OCI-LY1 (cell line): ENCODE data around the gene SLTM.

Experiments used
- H2AFZ ChIP-seq: fragments of 200-600 bp; sonication (generic), shearing (Covaris generic); 2 replicates; pipeline ENCODE4 v1.6.0; 2014; ENCODE audit warnings: antibody characterized with exemption, mild to moderate bottlenecking, low read length
- H3F3A ChIP-seq: fragments of 200-600 bp; sonication (generic), shearing (Covaris generic); 2 replicates; pipeline ENCODE4 v1.6.0; 2014; ENCODE audit warnings: mild to moderate bottlenecking, antibody characterized with exemption, low read length, moderate library complexity; ENCODE audit not compliant: insufficient read depth
- H3K27ac ChIP-seq: fragments of 200-600 bp; sonication (generic); 2 replicates; pipeline ENCODE4 v1.5.1; 2014; ENCODE audit warnings: low read length, mixed run types, mild to moderate bottlenecking, low read depth; ENCODE audit not compliant: poor library complexity, severe bottlenecking
- H3K27me3 ChIP-seq: fragments of 200-600 bp; sonication (generic); 2 replicates; pipeline ENCODE4 v1.6.0; 2014; ENCODE audit warnings: antibody characterized with exemption, mild to moderate bottlenecking, low read length, moderate library complexity; ENCODE audit not compliant: insufficient read depth
- H3K36me3 ChIP-seq: fragments of 200-600 bp; sonication (generic); 2 replicates; pipeline ENCODE4 v1.6.1; 2014; ENCODE audit warnings: mild to moderate bottlenecking, antibody characterized with exemption, low read length, moderate library complexity, mixed read lengths; ENCODE audit not compliant: insufficient read depth
- H3K4me1 ChIP-seq: fragments of 200-600 bp; sonication (generic); 2 replicates; pipeline ENCODE4 v1.5.1; 2014; ENCODE audit warnings: mild to moderate bottlenecking, low read length, moderate library complexity; ENCODE audit not compliant: insufficient read depth, severe bottlenecking
- H3K4me2 ChIP-seq: fragments of 200-600 bp; sonication (generic), shearing (Covaris generic); 2 replicates; pipeline ENCODE4 v1.6.1; 2014; ENCODE audit warnings: low read length
- H3K4me3 ChIP-seq: fragments of 200-600 bp; sonication (generic); 2 replicates; pipeline ENCODE4 v1.5.1; 2014; ENCODE audit warnings: low read length, low read depth, mild to moderate bottlenecking, mixed read lengths; ENCODE audit not compliant: poor library complexity, severe bottlenecking
- H3K79me2 ChIP-seq: fragments of 200-600 bp; shearing (Covaris generic); 2 replicates; pipeline ENCODE4 v1.6.1; 2016; ENCODE audit warnings: mixed run types, low read length, mixed read lengths; ENCODE audit not compliant: insufficient read depth
- H3K9ac ChIP-seq: fragments of 200-600 bp; sonication (generic), shearing (Covaris generic); 2 replicates; pipeline ENCODE4 v1.6.1; 2014; ENCODE audit warnings: mild to moderate bottlenecking, low read length, mixed read lengths
- H3K9me2 ChIP-seq: fragments of 200-600 bp; sonication (generic), shearing (Covaris generic); 2 replicates; pipeline ENCODE4 v1.6.1; 2014; ENCODE audit warnings: low read depth, mild to moderate bottlenecking, low read length, mixed read lengths
- H3K9me3 ChIP-seq: fragments of 200-600 bp; shearing (Covaris generic); 2 replicates; pipeline ENCODE4 v1.6.1; 2014; ENCODE audit warnings: low read length, mixed read lengths
- H4K20me1 ChIP-seq: fragments of 200-600 bp; sonication (generic), shearing (Covaris generic); 2 replicates; pipeline ENCODE4 v1.6.0; 2016; ENCODE audit warnings: mild to moderate bottlenecking, low read length; ENCODE audit not compliant: insufficient read depth
- EZH2 ChIP-seq: fragments of 200-600 bp; sonication (generic), shearing (Covaris generic); IDR thresholded peaks from 2 replicates; pipeline ENCODE4 v1.8.0; 2017; ENCODE audit warnings: borderline replicate concordance, mixed run types, mild to moderate bottlenecking, antibody characterized with exemption, low read length, moderate library complexity, mixed read lengths
- TF ChIP-seq, protein P1 (sequence below): fragments of 200-600 bp; sonication (generic), shearing (Covaris generic); IDR thresholded peaks from 2 replicates; pipeline ENCODE4 v1.5.1; 2017; ENCODE audit warnings: mild to moderate bottlenecking, antibody characterized with exemption, low read length, moderate library complexity, mixed read lengths

SLTM gene

DNA sequence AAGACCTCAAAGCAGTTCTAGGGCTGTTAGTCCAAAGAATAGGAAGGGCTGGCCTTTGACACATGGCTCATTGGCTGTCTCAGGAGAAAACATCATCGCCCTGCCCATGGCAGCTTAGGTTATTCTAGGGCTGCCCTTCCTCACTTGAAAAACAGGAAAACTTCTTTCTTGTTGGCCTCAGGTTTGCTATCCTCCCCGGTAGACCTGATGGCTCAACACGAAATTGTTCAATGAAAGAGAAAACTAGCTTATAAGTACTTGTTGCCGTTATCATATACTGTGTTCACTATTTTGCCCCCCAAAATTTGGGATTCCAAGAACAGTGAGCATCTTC lies 602 bp upstream of the SLTM start:
- H3K4me3 ChIP-seq, result peak overlapping the region; percentile 94
- peaks cover 39% of the 10 kb centered on the region for H3K79me2 ChIP-seq
- H3K36me3 ChIP-seq, result peaks cover 12% of the 10 kb centered on the region; the same call in 1 of the 2 replicates
- H4K20me1 ChIP-seq, result no peaks in the 10 kb centered on the region
- no peak for TF ChIP-seq EZH2
- TF ChIP-seq, protein P1, sequence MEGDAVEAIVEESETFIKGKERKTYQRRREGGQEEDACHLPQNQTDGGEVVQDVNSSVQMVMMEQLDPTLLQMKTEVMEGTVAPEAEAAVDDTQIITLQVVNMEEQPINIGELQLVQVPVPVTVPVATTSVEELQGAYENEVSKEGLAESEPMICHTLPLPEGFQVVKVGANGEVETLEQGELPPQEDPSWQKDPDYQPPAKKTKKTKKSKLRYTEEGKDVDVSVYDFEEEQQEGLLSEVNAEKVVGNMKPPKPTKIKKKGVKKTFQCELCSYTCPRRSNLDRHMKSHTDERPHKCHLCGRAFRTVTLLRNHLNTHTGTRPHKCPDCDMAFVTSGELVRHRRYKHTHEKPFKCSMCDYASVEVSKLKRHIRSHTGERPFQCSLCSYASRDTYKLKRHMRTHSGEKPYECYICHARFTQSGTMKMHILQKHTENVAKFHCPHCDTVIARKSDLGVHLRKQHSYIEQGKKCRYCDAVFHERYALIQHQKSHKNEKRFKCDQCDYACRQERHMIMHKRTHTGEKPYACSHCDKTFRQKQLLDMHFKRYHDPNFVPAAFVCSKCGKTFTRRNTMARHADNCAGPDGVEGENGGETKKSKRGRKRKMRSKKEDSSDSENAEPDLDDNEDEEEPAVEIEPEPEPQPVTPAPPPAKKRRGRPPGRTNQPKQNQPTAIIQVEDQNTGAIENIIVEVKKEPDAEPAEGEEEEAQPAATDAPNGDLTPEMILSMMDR, result no peak
- peak overlapping the region; percentile 83 for H3K27ac ChIP-seq
- peak overlapping the region; percentile 86 for H3K9ac ChIP-seq
- peaks cover 24% of the 10 kb centered on the region for H3K4me1 ChIP-seq
- H3K9me2 ChIP-seq, result no peaks in the 10 kb centered on the region
- peak overlapping the region; percentile 87 for H3K4me2 ChIP-seq
- no peaks in the 10 kb centered on the region for H3K27me3 ChIP-seq
- H3K9me3 ChIP-seq, result no peaks in the 10 kb centered on the region
- H2AFZ ChIP-seq, result peak overlapping the region; percentile 46; the same call in 1 of the 2 replicates
- H3F3A ChIP-seq, result no peaks in the 10 kb centered on the region

DNA sequence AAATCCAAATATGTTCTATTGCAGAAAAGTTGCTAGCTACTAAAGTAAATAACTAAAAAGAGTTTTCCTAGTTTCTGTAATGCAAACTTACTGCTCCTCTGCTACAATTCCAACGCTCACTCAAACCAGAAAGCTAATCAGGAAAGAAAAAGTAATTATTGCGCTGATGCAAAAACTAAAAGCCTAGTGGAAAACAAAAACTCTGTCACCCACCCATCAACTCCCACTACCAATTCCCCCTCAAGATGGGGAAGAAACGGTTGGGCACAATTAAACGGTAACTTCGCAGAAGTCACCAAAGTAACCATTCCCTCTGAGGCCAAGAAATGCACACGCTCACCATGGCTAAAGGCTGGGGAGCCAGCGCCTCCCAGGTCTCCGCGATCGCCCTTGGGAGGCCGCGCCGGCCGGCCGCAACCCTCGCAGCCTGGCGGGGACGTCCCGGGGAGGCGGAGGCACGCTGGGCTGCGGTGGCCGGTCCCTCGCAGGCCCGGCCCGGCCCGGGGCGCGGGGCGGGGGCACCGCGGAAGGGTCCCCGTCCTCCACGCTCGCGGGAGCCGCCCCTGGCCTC lies 684 bp downstream of the SLTM start:
- Histone ChIP-seq H3K79me2 (peaks cover 51% of the 10 kb centered on the region), H3K9me3 (no peaks in the 10 kb centered on the region), H3K9me2 (no peaks in the 10 kb centered on the region), H3K36me3 (peaks cover 25% of the 10 kb centered on the region), H3K27ac (peak overlapping the region; percentile 83), H3K9ac (peak overlapping the region; percentile 98), H3K4me1 (peaks cover 24% of the 10 kb centered on the region), H3K4me3 (peak overlapping the region; percentile 94), H3F3A (no peaks in the 10 kb centered on the region), H4K20me1 (no peaks in the 10 kb centered on the region), H3K27me3 (no peaks in the 10 kb centered on the region), H3K4me2 (peak overlapping the region; percentile 97), H2AFZ (no peak overlapping the region)
- TF ChIP-seq EZH2, result no peak
- TF ChIP-seq, protein P1, result no peak

DNA sequence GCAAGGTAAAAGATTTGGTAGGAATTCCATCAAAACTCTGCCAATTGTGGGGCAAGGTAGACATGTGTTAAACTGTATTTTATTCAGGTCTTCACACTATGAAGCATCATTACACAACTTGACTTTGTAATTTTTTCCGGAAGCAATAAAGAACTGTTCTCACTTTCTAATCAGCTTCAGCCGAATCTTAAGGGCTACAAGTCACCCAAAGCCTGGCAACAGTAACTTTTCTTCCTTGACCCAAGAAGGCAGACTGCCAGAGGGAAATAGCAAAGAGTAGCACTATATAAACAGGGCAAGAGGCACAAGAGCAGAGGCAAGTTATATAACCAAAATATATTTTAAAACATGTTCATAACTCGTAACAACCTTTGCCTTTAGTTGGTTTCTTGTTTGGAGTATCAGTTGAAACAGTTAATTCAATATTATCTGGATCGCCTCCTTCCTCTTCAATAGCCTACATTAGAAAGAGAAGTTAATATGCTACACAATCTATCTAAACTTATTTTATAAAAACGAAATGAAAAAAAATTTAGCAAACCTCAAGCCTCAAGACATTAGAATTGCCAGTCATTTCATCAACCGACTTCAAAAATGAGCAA lies 1.4 kb downstream of the SLTM start:
- H3K27me3 ChIP-seq, result no peaks in the 10 kb centered on the region
- peaks cover 55% of the 10 kb centered on the region for H3K79me2 ChIP-seq
- peak overlapping the region; percentile 97 for H3K4me2 ChIP-seq
- no peaks in the 10 kb centered on the region for H3F3A ChIP-seq
- no peak overlapping the region for H2AFZ ChIP-seq
- no peaks in the 10 kb centered on the region for H4K20me1 ChIP-seq
- H3K36me3 ChIP-seq, result peaks cover 32% of the 10 kb centered on the region
- TF ChIP-seq EZH2, result no peak
- TF ChIP-seq, protein P1, result no peak
- H3K4me1 ChIP-seq, result peaks cover 24% of the 10 kb centered on the region
- H3K9ac ChIP-seq, result peak overlapping the region; percentile 98
- H3K9me2 ChIP-seq, result no peaks in the 10 kb centered on the region
- peak overlapping the region; percentile 94 for H3K4me3 ChIP-seq
- peak overlapping the region; percentile 83 for H3K27ac ChIP-seq
- H3K9me3 ChIP-seq, result no peaks in the 10 kb centered on the region
